IPS-NIHi11 (cell line): Measurements from ENCODE around the gene CDS2.
A peak's percentile ranks its signal among the peaks of the same experiment; 100 is the strongest.

Experiments used
- DNase-seq: peaks from one replicate; pipeline ENCODE4 v3.0.0; 2012; ENCODE audit warnings: mixed read lengths, low spot score

CDS2 gene

DNA sequence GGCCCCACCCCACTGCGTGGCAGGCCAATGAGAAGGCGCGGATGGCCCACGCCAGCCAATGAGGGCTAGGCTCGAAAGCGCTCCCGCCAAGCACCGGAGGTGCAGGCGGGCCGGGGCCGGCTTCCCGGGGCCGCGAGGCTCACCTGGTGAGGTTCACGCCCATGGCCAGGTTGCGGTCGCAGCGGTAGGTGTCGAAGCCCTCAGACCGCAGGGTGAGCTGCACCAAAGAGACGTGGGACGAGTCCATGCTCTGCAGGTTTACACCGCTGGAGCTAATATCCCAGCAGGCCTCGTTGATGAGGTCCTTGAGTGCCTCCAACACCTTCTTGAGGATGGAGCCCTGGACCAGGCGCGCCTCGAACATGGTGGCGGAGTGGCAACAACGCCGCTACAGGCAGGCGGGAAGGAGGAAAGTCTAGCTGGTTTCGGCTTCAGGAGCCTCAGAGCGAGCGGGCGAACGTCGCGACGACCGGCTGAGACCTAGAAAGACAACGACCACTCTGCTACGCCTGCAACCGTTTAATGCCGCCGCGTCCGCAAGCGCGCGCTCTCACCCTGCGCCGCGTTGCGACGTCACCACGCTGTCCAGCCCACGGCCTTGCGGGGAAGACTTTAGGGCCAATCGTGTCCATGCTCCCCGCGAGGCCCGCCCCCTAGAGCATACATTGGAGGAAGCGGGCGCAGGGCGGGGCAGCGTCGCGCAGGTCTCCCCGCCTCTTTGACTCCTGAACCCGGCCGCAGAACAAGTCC is 7.2 kb upstream of the CDS2 start, which contains the start of gene PCNA:
Gene PCNA (minus strand): TSS at position 524 of the 750 bp plus-strand sequence. CDS start 160 bp downstream, at position 364.
- DNase-seq: peak; percentile 94

DNA sequence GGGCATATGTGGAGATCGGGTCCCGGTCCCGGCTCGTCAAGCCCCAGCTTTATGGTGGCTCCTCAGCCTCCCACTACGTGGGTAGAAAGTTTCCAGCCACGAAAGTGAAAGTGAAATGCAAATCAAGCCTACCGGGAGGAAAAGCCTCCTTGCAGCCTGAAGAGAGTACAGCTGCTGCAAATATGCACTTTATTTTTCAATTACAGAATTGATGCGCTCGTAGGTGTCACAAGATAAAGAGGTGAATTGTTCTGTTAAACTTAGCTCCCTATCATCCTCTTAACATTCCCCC is 6.7 kb upstream of the CDS2 start:
- no peak for DNase-seq

DNA sequence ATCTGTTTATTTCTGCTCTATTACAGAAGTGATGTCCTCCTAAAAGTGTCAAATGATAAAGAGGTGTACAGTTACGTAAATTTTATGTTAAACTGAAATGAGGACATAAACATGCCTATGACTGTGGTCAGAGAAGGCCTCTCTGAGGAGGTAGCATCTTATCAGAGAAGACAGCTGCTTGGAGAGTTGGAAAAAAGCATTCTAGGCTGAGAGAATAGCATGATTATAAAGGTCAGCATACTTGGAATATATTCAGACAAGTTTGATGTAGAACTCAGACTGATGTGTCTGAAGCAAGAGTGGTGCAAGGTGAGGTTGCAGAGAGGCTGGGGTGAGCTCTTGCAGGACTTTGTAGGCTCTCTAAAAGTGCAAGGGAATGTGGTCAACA is 3.9 kb upstream of the CDS2 start:
- no peak for DNase-seq

DNA sequence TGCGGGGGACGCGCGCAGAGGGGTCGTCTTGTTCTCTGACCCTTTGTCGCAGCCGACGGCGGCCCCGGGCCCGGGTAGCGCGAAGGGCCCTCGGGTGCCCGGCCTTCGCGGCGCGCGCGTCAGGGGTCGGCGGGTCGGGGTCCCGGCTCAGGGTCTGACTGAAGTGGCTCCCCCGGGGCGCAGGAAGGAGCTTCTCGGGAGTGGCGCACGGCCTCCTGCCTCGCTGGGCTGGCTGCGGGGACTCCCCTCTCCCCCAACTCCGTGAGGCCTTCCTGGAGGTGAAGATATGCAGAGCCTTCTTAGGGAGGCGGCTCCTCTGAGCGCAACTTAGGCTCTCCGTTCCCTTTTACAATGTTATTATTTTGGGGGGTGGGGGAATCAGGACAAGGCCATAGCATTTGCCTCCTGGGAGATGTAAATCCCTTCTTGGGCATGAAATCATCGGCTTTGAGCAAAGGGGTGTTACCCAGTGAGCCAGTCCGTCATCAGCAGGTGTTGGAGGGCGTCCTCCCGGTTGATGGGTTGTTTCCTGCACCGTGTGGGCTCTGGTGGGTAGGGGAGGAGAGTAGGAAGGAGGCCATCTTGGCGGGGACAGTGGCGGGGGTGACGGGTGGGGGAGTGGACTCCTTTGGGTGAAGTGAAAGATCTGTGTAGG is 523 bp downstream of the CDS2 start:
- peak; percentile 24 for DNase-seq

DNA sequence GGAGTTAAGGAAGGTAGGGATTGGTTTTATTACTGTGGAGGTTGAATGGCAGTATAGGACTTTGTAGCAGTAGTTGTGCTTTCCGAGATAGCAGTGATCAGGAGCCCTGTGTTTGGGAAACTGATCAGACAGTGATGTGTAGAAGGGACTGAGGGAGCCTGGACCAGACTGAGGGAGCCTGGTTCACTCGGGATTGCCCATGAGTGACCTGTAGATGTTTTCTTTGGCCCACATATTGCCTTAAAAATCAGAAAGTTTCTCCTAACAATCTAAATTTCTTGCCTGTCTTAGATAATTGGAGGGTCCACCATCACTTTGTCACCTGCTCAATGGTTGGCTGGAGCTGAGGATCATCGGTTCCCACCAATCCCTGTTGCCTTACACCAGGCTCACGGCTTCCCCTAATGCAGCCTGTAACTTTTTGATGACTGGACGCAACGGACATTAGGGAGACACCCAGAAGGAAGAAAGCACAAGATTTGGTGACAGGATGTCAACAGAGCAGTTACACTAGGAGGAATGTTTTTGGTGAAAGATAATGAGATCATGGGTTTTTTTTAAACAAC is 1.1 kb downstream of the CDS2 start:
- DNase-seq: no peak

DNA sequence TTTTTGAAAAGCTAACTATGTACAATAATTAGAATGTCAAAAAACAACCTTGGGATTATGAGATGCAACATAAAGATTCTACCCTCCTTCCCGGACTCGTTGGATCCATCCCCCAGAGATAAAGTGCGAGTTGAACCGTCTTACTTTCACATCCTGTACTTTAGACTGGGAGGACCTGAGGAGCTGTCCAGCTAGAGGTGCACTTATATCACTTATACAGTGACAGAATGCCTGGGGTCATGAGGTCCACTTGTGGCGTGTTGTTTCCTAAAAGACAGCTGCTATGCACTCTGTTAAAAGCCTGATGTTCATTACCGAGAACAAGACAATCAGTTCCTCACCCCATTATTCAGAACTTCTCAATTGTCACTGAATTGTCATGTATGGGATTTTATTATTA is 2.1 kb downstream of the CDS2 start:
- no peak for DNase-seq

DNA sequence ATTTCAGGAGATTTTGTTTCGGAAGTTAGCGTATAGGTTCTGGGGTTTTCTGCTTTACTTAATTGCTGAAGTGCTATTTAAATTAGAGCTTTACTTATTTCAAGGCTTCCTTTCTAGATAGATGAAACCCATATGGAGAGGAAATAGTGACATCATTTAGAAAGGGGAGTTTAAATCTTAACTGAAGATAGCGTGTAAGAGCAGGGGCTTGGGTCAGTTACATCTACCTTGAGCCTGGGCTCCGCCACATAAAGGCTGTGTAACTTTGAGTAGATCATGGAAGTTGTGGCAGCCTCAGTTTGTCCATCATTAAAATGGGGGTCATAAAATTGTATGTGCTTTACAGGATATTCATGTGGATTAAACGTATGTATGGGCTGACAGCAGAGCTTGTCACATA is 4.7 kb downstream of the CDS2 start:
- DNase-seq: no peak

DNA sequence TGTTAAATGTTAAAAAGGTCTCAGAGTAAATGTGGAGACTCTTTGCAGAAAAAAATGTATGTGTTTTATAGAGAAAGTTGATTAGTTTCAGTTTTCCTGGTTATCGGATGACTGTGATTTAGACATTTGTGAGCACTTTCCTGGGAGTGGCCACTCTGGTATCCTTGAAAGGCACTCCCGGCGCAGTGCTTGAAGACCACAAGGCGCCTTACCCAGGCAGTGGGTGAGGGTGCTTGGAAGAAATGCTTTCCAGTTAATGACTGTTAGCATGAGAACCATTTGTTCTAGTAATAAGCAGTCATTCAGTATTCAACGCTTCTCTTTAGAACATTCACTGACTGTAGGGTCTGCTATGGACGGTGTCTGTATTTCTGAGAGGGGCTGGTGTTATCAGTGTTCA is 7.2 kb downstream of the CDS2 start:
- no peak for DNase-seq

DNA sequence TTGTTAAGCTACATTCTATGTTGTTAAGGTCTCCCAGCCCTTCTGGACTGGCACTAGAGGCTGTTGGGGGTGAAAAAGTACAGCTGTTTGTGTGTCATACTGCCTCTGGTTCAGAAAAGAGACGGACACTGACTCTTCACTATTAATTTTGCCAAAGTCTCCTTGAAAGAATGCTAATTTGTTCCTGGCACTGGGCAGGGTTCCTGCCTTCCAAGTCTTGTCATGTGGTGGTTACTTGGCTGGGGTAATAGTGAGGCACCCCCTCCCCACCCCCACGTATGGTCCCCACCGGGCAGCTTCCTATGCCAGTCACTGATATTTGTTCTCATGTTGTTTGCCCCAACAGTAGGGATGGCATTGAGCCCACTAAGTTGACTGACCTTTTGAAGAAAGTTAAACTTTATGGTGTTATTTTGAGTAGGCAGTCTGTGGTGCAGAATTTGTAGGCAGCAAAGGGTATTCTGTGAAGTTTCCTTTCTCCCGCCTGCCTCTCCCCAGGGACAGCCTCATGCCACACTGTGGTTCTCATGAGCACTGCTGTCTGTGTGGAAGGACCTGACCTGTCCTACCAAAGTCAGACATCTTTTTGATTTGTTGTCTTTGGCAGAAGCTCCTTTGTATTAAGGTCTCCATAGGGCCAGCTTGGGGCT is 8.7 kb downstream of the CDS2 start:
- DNase-seq: no peak

DNA sequence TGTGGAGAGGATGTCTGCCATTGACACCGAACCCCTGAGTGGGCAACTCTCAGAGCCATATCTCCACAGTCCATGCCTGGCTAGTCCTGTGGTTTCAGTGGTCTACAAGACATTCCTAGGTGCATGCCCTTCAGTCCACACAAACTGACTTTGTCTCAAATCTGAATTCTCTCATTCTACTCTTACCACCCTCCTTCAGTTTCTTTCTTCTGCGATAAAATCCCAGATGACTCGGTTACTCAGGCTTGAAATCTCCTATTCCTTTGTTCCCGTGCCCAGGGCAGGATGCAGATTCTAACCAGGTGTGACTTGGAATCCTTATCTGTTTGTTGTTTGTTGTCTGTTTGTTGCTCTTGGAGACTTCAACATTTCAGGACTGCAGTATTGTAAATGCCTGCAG is 9.3 kb downstream of the CDS2 start:
- no peak for DNase-seq

DNA sequence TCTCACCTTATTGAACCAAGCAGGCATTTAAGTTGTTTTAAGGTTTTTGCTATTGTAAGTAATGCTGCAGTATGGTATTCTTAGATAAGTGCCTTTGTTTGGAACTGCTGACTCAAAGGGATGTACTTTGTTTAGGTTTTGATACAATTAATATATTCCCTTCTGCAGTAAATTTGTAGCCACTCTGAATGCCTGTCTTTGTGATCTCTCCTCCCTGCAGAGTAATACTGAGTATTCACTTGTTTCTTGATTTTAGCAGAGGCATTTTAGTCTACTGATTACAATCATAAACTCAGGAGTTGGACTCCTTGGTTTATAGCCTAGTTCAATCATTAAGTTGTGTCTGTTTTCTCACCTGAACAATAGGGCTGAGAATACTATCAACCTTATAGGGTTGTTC is 13.4 kb downstream of the CDS2 start:
- DNase-seq: no peak

DNA sequence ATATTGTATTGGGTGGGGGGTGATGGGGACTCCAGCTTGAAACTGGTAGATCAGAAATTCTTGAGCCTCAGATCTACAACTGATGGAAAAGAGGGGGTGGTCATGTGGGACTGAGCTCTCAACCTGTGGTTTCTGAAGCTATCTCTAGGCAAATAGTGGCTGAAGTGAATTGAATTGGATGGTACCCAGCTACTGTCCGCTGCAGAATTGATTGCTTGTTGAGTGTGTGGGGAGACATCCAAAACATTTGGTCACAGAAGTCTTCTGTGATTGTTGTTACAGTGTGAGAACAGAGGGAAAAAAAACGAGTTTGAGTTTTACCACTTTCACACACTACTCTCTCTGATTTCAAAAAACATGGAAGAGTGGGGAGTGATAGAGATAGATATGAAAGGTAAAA is 14.8 kb downstream of the CDS2 start:
- no peak for DNase-seq

DNA sequence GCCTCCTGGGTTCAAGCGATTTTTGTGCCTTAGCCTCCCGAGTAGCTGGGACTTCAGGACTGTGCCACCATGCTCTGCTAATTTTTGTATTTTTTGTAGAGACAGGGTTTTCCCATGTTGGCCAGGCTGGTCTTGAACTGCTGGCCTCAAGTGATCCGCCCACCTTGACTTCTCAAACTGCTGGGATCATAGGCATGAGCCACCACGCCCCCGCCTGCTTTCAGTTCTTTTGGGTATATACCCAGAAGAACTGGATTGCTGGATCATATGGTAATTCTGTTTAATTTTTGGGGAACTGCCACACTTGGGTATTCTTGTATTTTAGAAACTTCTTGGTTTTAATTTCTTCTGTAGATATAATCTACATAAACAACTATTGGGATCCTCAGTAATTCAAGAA is 17.0 kb downstream of the CDS2 start:
- no peak for DNase-seq

DNA sequence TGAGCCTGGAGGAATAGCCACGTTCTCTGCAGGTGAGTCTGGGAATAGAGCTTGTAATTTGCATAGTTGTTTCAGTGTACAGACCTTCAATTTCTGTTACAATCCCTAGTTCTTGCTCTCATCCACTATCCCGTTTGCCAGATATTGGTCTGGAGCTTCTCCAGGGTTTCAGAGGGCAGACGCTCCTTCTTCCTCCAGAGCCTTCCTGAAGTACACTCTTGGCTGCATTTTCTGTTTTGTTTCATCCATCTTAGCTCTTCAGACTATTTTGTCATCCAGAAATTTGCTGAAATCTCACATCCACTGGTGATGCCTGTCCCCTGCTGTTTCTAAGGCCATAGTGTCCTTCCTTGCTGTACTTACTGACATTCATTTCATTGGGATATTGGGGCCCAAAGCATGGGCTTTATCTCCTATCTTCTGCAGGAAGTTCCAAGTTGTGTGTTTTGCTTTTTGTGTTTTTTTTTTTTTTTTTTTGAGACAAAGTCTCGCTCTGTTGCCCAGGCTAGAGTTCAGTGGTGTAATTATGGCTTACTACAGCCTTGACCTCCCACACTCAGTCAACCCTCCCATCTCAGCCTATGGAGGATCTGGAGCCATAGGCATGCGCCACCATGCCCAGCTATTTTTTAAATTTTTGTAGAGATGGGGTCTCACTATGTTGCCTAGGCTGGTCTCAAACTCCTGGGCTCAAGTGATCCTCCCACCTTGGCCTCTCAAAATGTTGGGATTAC is 18.7 kb downstream of the CDS2 start:
- no peak for DNase-seq

DNA sequence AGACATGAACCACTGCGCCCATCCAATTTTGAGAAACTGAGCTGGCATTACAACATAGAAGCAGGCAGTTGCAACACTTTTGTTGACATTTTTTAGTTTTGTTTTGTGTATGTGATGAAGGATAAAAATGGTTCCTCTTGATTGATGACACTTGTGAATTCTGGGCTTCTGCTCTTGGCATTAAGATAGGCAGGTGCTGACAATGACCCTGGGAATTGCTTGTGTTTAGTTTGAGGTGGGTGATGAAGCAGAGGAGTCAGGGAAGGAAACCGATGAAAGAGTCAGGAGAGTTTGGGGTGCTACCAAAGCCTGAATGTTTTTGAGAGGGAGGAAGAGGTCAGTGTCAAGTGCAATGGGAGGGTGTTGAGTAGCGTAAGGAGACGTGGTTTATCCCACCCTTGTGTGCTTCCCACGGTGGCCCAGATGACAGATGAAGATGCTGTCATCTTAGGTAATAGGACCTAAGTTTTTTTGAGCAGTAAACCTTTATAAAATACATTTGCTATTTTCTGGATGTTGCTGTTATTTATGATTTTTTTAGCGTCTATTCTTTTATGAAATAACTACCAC is 19.4 kb downstream of the CDS2 start:
- no peak for DNase-seq

DNA sequence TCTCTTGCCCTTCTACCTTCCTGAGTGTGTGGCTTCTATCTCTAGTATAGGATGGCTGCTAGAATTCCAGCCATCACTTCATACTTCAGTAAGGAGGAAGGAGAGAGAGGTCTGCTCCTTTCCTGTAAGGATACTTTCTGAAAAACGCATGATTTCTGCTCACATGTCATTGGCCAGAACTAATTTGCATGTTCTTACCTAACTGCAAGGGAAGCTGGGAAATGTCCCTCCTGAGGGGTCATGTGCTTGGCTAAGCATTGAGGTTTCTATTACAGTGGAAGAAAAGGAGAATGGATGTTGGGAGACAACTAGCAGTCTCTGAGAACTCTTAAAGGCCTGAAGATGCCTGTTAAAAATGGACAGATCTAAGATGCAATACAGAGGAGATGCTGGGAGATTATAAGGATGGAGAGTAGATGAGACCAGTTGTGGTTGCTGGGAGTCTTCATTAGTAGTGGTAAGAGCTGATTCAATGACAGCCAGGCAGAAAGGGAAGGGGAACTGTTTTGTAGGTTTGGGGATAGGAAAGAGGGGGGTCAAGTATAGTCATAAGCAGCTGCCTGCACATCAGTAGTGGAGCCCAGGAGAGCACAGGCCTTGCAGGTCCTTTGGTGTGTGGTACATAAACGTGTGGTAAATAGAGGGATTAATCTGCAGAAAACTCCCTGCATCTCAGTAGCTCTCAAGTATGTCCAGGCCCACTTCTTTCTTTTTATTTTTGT is 20.2 kb downstream of the CDS2 start:
- no peak for DNase-seq

DNA sequence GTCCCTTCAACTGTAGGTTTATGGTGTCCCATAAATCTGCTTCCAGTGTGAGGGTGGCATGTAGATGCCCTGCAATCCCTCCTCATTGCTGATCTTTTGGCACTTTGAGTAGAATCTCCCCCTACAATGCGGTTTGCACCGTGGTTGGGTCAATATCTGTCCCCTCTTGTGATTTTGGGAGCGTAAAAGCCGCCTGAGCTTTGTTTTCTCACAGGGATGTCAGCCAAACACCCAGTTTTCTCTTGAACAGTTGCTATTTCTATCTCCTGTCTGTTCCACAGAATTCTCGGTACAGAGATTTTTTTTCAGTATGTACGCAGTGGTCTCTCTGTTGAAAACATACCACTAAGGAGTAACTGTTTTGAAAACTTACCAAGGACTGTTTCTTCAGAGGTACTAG is 21.8 kb downstream of the CDS2 start:
- no peak for DNase-seq

DNA sequence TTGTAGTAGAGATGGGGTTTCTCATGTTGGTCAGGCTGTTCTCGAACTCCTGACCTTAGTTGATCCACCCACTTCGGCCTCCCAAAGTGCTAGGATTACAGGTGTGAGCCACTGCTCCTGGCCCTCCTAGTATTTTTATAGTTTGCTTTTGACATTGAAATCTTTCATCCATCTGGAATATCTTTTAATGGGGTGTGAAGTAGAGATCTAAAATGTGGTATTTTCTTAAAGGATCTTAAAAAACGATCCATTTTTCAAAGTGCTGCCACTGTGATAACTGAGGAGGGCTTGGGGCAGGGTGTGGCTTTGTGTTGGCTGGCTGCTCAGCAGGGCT is 23.1 kb downstream of the CDS2 start:
- DNase-seq: no peak

DNA sequence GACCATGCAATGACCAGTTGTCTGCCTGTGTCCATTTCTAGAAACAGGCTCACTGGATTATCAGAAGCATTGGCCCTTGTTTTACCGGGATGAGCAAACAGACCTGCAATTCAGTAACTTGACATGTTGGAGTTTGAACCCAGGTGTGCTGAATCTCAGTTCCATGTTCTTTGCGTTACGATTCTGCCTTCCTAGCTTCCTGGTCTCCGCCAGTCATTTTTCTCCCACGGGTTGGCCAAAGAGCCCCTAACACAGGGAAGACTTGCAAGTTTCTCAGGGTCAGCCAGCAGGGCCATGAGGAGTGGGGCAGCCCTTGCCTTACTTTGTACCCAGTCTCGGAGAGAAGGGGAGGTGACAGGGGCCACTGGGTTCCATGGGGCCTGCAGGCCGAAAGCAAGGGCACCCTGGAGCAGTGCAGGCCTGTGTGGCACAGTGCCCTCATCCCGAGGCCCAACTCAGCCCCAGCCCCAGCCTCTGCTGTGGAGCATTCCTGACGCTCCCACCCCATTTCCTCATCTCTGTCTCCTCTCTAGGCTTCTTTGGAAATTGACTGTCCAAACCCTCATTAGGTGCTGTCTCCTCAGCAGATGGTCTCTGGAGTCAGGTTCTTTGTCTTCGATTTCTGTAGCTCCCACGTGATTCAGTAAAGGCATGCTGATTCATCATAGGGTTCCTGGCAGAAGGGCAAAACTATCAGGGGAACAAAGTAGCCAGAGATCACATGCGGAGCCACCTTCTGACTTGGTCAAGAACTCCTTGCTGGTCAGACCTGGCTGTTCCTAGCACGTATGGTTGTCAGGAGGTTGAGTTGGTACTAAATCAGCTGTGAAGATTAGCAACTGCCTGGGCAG is 23.6 kb downstream of the CDS2 start:
- DNase-seq: no peak

DNA sequence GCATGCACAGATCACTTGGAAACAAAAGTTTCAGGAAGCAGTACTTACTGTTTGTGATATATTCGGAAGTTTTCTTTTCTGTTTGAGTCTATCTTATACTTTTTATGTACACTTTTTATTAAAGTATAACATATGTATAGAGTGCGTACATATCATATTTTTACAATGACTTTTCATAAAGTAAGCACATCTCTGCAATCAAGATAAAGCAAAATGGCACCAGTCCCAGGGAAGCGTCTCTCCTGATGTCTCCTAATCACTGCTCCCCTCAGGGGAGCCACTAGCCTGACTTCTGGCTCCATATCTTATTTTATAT is 26.3 kb downstream of the CDS2 start:
- DNase-seq: no peak
